Bronchial epithelial cell (primary cell): ENCODE measurements around the gene LDAH. TPM values are rescaled to one million over a fixed set of nuclear protein-coding genes. Genes with fewer than 3 reads are reported as not detected.
A peak's percentile ranks its signal among the peaks of the same experiment; 100 is the strongest.

Source experiments
- DNase-seq: peaks from one replicate; pipeline ENCODE4 v3.0.0-alpha.2; 2010; ENCODE audit warnings: low read depth
- FAIRE-seq: peaks from 2 replicates; lab custom pipeline; 2011; peaks lifted over from hg19 to GRCh38; lab: Jason Lieb, UNC
- H3K27me3 ChIP-seq: 2 replicates; pipeline ENCODE4 v1.5.1; 2011; ENCODE audit warnings: low read length; ENCODE audit not compliant: control insufficient read depth, insufficient read depth
- H3K36me3 ChIP-seq: 2 replicates; pipeline ENCODE4 v1.5.1; 2011; ENCODE audit warnings: low read length; ENCODE audit not compliant: control insufficient read depth, insufficient read depth
- H3K4me3 ChIP-seq: 2 replicates; pipeline ENCODE4 v1.5.1; 2011; ENCODE audit warnings: mild to moderate bottlenecking, low read depth, low read length, control low read depth
- total RNA-seq: library from RNA; depleted of rRNA; stranded (reverse); fragments of >200 nt; gene quantifications from 2 replicates; pipeline ENCODE4 v1.2.1, GENCODE V29; 2014
- TF ChIP-seq, protein P1 (sequence below): IDR thresholded peaks from 2 replicates; pipeline ENCODE4 v1.5.1; 2011; ENCODE audit warnings: mild to moderate bottlenecking, moderate library complexity, low read length, control low read depth, inconsistent platforms; ENCODE audit not compliant: insufficient read depth, severe bottlenecking

LDAH gene
- total RNA-seq, 1 donor from 2014 or later, result 8.4 TPM

DNA sequence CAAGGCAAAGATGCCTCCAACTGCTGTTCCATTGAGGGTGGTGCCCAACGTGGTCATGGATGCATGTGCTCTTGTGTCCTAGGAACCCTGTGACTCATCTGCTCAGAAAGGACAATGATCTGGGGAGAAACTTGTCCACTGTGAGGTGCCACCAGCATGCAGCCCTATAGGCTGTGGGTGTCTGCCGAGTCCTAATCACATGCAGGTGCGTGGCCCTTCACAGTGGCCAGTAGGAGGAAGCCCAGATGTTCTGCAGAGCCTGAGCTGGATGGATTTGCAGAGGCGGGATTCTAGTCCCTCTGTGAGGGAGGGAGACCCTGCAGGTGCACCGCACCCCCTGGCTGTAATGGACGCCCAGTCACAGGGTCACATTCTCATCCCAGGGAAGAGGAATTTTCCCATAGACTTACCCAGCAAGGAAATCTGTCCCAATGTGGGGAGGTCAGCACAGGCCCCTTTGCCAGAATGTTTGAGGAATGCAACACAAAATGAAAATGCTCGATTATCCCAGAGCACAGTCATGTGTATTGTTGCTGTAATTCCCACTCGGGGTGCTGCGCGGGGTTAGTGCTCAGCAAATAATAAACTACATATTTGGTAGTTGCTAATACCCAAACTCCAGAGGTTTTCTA lies 142.0 kb downstream of the LDAH start:
- Histone ChIP-seq H3K27me3 (no peaks in the 10 kb centered on the region), H3K36me3 (peaks cover 1% of the 10 kb centered on the region), H3K4me3 (no peak overlapping the region)
- DNase-seq (no peak), FAIRE-seq (no peak)
- TF ChIP-seq, protein P1, sequence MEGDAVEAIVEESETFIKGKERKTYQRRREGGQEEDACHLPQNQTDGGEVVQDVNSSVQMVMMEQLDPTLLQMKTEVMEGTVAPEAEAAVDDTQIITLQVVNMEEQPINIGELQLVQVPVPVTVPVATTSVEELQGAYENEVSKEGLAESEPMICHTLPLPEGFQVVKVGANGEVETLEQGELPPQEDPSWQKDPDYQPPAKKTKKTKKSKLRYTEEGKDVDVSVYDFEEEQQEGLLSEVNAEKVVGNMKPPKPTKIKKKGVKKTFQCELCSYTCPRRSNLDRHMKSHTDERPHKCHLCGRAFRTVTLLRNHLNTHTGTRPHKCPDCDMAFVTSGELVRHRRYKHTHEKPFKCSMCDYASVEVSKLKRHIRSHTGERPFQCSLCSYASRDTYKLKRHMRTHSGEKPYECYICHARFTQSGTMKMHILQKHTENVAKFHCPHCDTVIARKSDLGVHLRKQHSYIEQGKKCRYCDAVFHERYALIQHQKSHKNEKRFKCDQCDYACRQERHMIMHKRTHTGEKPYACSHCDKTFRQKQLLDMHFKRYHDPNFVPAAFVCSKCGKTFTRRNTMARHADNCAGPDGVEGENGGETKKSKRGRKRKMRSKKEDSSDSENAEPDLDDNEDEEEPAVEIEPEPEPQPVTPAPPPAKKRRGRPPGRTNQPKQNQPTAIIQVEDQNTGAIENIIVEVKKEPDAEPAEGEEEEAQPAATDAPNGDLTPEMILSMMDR, result no peak

GRCh38 chr2:20678780-20679179 lies 144.1 kb downstream of the LDAH start:
- DNase-seq (no peak), FAIRE-seq (no peak)
- Histone ChIP-seq H3K27me3 (no peaks in the 10 kb centered on the region), H3K36me3 (no peaks in the 10 kb centered on the region), H3K4me3 (no peak overlapping the region)
- TF ChIP-seq, protein P1, result no peak

GRCh38 chr2:20678086-20678395 lies 144.9 kb downstream of the LDAH start:
- no peak overlapping the region for H3K4me3 ChIP-seq
- no peaks in the 10 kb centered on the region for H3K36me3 ChIP-seq
- TF ChIP-seq, protein P1, result no peak
- DNase-seq (no peak), FAIRE-seq (no peak)
- H3K27me3 ChIP-seq, result no peaks in the 10 kb centered on the region

- Histone ChIP-seq H3K36me3 (no peaks in the 10 kb centered on the region), H3K4me3 (no peak overlapping the region), H3K27me3 (no peaks in the 10 kb centered on the region)
- no peak for FAIRE-seq
- DNase-seq, result no peak
- TF ChIP-seq, protein P1, result no peak
These were observed 145.4 kb downstream of the LDAH start for GRCh38 chr2:20677301-20678085.

GRCh38 chr2:20676353-20677215 lies 146.3 kb downstream of the LDAH start:
- no peaks in the 10 kb centered on the region for H3K27me3 ChIP-seq

More at GRCh38 chr2:20676353-20677215, 146.3 kb downstream of the LDAH start:
- FAIRE-seq, result no peak
- H3K36me3 ChIP-seq, result no peaks in the 10 kb centered on the region
- peak; percentile 16 for DNase-seq
- TF ChIP-seq, protein P1, result no peak
- no peak overlapping the region for H3K4me3 ChIP-seq
